H9 (cell line): Measurements from ENCODE around the gene ARRDC1. TPM values are rescaled to one million over a fixed set of nuclear protein-coding genes. Genes with fewer than 3 reads are reported as not detected.

Experiments
- DNase-seq: peaks from one replicate; pipeline ENCODE4 v3.0.0-alpha.2; 2017
- H2AFZ ChIP-seq: one replicate; pipeline ENCODE4 v1.6.1; 2013; ENCODE audit warnings: mild to moderate bottlenecking, low read length, control low read depth, moderate library complexity
- H2AK5ac ChIP-seq: 2 replicates; pipeline ENCODE4 v1.6.1; 2013; ENCODE audit warnings: low read length, control low read depth, mixed read lengths; ENCODE audit not compliant: insufficient read length
- H2BK120ac ChIP-seq: one replicate; pipeline ENCODE4 v1.6.1; 2013; ENCODE audit warnings: low read depth, mild to moderate bottlenecking, low read length, control low read depth, inconsistent platforms; ENCODE audit not compliant: poor library complexity, severe bottlenecking
- H2BK12ac ChIP-seq: 2 replicates; pipeline ENCODE4 v1.6.1; 2013; ENCODE audit warnings: low read length, control low read depth, mixed read lengths, low read depth; ENCODE audit not compliant: insufficient read length
- H2BK15ac ChIP-seq: 2 replicates; pipeline ENCODE4 v1.6.1; 2013; ENCODE audit warnings: low read depth, low read length, control low read depth
- H2BK20ac ChIP-seq: one replicate; pipeline ENCODE4 v1.6.1; 2013; ENCODE audit warnings: low read depth, mild to moderate bottlenecking, low read length, control low read depth, inconsistent platforms; ENCODE audit not compliant: poor library complexity, severe bottlenecking
- H2BK5ac ChIP-seq: 2 replicates; pipeline ENCODE4 v1.6.1; 2013; ENCODE audit warnings: low read length, control low read depth, mixed read lengths; ENCODE audit not compliant: insufficient read length
- H3K14ac ChIP-seq: 2 replicates; pipeline ENCODE4 v1.6.1; 2013; ENCODE audit warnings: low read length, control low read depth; ENCODE audit not compliant: insufficient read depth
- H3K18ac ChIP-seq: 2 replicates; pipeline ENCODE4 v1.6.1; 2013; ENCODE audit warnings: low read depth, mild to moderate bottlenecking, mixed read lengths, low read length, control low read depth; ENCODE audit not compliant: insufficient read length
- H3K23ac ChIP-seq: 2 replicates; pipeline ENCODE4 v1.6.1; 2013; ENCODE audit warnings: low read length, control low read depth, mixed read lengths, low read depth; ENCODE audit not compliant: insufficient read length
- H3K23me2 ChIP-seq: 2 replicates; pipeline ENCODE4 v1.6.1; 2013; ENCODE audit warnings: low read depth, mild to moderate bottlenecking, mixed read lengths, low read length, control low read depth; ENCODE audit not compliant: insufficient read length, poor library complexity, severe bottlenecking
- H3K27ac ChIP-seq: 2 replicates; pipeline ENCODE4 v1.5.1; 2013; ENCODE audit warnings: low read length, control low read depth, mixed read lengths, low read depth; ENCODE audit not compliant: insufficient read length
- H3K27me3 ChIP-seq: 2 replicates; pipeline ENCODE4 v1.6.1; 2013; ENCODE audit warnings: low read length, control low read depth, inconsistent platforms; ENCODE audit not compliant: insufficient read depth
- H3K4ac ChIP-seq: 2 replicates; pipeline ENCODE4 v1.6.1; 2013; ENCODE audit warnings: low read depth, mild to moderate bottlenecking, control low read depth, inconsistent platforms, low read length, moderate library complexity
- H3K4me1 ChIP-seq: 2 replicates; pipeline ENCODE4 v1.6.1; 2013; ENCODE audit warnings: low read length, control low read depth, inconsistent platforms; ENCODE audit not compliant: insufficient read depth
- H3K4me2 ChIP-seq: 2 replicates; pipeline ENCODE4 v1.6.1; 2013; ENCODE audit warnings: low read length, control low read depth, mixed read lengths; ENCODE audit not compliant: insufficient read length, insufficient read depth
- H3K56ac ChIP-seq: 2 replicates; pipeline ENCODE4 v1.6.1; 2013; ENCODE audit warnings: low read depth, mild to moderate bottlenecking, mixed read lengths, low read length, control low read depth; ENCODE audit not compliant: insufficient read length
- H3K79me1 ChIP-seq: 2 replicates; pipeline ENCODE4 v1.6.1; 2013; ENCODE audit warnings: low read depth, mild to moderate bottlenecking, moderate library complexity, low read length, control low read depth, inconsistent platforms; ENCODE audit not compliant: insufficient read depth, poor library complexity, severe bottlenecking
- H3K79me2 ChIP-seq: 2 replicates; pipeline ENCODE4 v1.6.1; 2013; ENCODE audit warnings: low read length, control low read depth, inconsistent platforms; ENCODE audit not compliant: insufficient read depth
- H3K9ac ChIP-seq: 2 replicates; pipeline ENCODE4 v1.6.1; 2013; ENCODE audit warnings: low read length, control low read depth, mixed read lengths; ENCODE audit not compliant: insufficient read length; ENCODE audit errors: extremely low read depth
- H3K9me3 ChIP-seq: one replicate; pipeline ENCODE4 v1.6.1; 2013; ENCODE audit warnings: low read depth, low read length, inconsistent platforms; ENCODE audit not compliant: control insufficient read depth
- H3T11ph ChIP-seq: one replicate; pipeline ENCODE4 v1.6.1; 2013; ENCODE audit warnings: mild to moderate bottlenecking, low read length, control low read depth, inconsistent platforms
- H4K20me1 ChIP-seq: one replicate; pipeline ENCODE4 v1.6.1; 2013; ENCODE audit not compliant: control insufficient read depth, insufficient read length, insufficient read depth
- H4K5ac ChIP-seq: 2 replicates; pipeline ENCODE4 v1.6.1; 2013; ENCODE audit warnings: low read depth, mild to moderate bottlenecking, mixed read lengths, low read length, control low read depth; ENCODE audit not compliant: insufficient read length
- H4K8ac ChIP-seq: replicated peaks from 2 replicates; pipeline ENCODE4 v1.6.1; 2013; ENCODE audit warnings: low read length, control low read depth, mixed read lengths, low read depth; ENCODE audit not compliant: insufficient read length
- H4K91ac ChIP-seq: 2 replicates; pipeline ENCODE4 v1.6.1; 2013; ENCODE audit warnings: low read depth, mild to moderate bottlenecking, moderate library complexity, mixed read lengths, low read length, control low read depth; ENCODE audit not compliant: insufficient read length
- H3K27ac Mint-ChIP-seq, 3 experiments: 2 replicates in 2 of 3; 3 replicates in 1 of 3; pipeline ENCODE4 v1.8.0; 2020 to 2021; ENCODE audit warnings: mixed read lengths in 3 of 3, mild to moderate bottlenecking in 1 of 3, moderate library complexity in 1 of 3
- H3K27me3 Mint-ChIP-seq: 2 replicates; pipeline ENCODE4 v1.8.0; 2021; ENCODE audit warnings: low read depth, mild to moderate bottlenecking, moderate library complexity, mixed read lengths
- H3K36me3 Mint-ChIP-seq, 3 experiments: 2 replicates in 2 of 3; 3 replicates in 1 of 3; pipeline ENCODE4 v1.8.0; 2020 to 2021; ENCODE audit warnings: low read depth in 3 of 3, mixed read lengths in 3 of 3; ENCODE audit not compliant: insufficient read depth in 1 of 3
- H3K4me1 Mint-ChIP-seq, 2 experiments: 2 replicates each; pipeline ENCODE4 v1.8.0; 2020; ENCODE audit warnings: mixed read lengths in 2 of 2
- H3K4me3 Mint-ChIP-seq, 2 experiments: 2 replicates in 1 of 2; 3 replicates in 1 of 2; pipeline ENCODE4 v1.8.0; 2020 to 2021; ENCODE audit warnings: mild to moderate bottlenecking in 2 of 2, mixed read lengths in 2 of 2, moderate library complexity in 1 of 2
- H3K9me3 Mint-ChIP-seq, 2 experiments: 2 replicates in 1 of 2; 3 replicates in 1 of 2; pipeline ENCODE4 v1.8.0; 2020; ENCODE audit warnings: mild to moderate bottlenecking in 2 of 2, mixed read lengths in 2 of 2, moderate library complexity in 1 of 2
- WGBS: extraction: QIAGEN DNeasy Blood & Tissue Kit; methylation state at CpG from one replicate; pipeline ENCODE4 v1.1.7; 2013; ENCODE audit warnings: missing lambda C conversion rate, low lambda C conversion rate, mixed read lengths; ENCODE audit not compliant: insufficient read length; ENCODE audit errors: extremely low coverage; 5-methylcytosine and 5-hydroxymethylcytosine counted together
- total RNA-seq: library from RNA; stranded (reverse); gene quantifications from 2 replicates; pipeline ENCODE4 v1.2.1, GENCODE V29; 2021
- TF ChIP-seq, protein P1 (sequence below): fragments of 200-600 bp; sonication (generic); conservative IDR thresholded peaks from 3 replicates; pipeline ENCODE4 v1.8.0; 2021; ENCODE audit warnings: antibody characterized with exemption, mild to moderate bottlenecking

Gene ARRDC1
- total RNA-seq, 1 experiment from 2014 or later, result 34.4 TPM

DNA sequence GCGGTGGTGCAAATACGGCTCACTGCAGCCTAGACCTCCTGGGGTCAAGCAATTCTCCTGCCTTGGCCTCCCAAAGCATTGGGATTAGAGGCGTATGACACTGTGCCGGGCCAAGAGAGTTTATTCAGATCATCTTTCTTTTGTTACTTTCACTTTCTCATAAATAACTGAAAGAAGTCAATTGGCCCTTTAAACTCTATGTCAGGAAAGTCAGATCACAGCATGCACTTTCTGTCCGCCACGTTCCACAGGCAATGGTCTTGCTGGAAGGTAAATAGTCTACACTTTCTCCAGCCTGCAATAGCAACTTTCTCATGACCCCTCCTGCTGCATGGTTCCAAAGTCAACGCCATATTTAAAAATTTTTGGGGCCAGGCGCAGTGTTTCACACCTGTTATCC, 6.5 kb upstream of the ARRDC1 start:
- Histone ChIP-seq H3K4me1 (no peaks in the 10 kb centered on the region), H3K79me2 (no peaks in the 10 kb centered on the region), H2BK120ac (no peak overlapping the region), H2AK5ac (no peak overlapping the region), H4K91ac (no peak overlapping the region), H2BK12ac (no peak overlapping the region), H3K23ac (no peak overlapping the region), H3K79me1 (no peaks in the 10 kb centered on the region), H4K5ac (no peak overlapping the region), H3K9me3 (no peaks in the 10 kb centered on the region), H3K9ac (no peak overlapping the region), H3K23me2 (no peaks in the 10 kb centered on the region), H3K4ac (no peak overlapping the region), H4K8ac (no peak overlapping the region), H3K18ac (no peak overlapping the region), H3K14ac (no peak overlapping the region), H3T11ph (no peak overlapping the region), H4K20me1 (no peaks in the 10 kb centered on the region), H3K27ac (no peak overlapping the region), H2BK15ac (no peak overlapping the region), H2AFZ (no peak overlapping the region), H2BK20ac (no peak overlapping the region), H3K4me2 (no peak overlapping the region), H3K56ac (no peak overlapping the region), H2BK5ac (no peak overlapping the region), H3K27me3 (no peaks in the 10 kb centered on the region; the same call in 1 of the 2 replicates)
- Mint-ChIP-seq H3K36me3 (no peaks in the 10 kb centered on the region), H3K27ac (no peak overlapping the region), H3K9me3 (no peaks in the 10 kb centered on the region), H3K27me3 (peaks cover 24% of the 10 kb centered on the region), H3K4me1 (peaks cover 7 to 16% of the 10 kb centered on the region in 2 experiments), H3K4me3 (no peak overlapping the region)
- TF ChIP-seq, protein P1, sequence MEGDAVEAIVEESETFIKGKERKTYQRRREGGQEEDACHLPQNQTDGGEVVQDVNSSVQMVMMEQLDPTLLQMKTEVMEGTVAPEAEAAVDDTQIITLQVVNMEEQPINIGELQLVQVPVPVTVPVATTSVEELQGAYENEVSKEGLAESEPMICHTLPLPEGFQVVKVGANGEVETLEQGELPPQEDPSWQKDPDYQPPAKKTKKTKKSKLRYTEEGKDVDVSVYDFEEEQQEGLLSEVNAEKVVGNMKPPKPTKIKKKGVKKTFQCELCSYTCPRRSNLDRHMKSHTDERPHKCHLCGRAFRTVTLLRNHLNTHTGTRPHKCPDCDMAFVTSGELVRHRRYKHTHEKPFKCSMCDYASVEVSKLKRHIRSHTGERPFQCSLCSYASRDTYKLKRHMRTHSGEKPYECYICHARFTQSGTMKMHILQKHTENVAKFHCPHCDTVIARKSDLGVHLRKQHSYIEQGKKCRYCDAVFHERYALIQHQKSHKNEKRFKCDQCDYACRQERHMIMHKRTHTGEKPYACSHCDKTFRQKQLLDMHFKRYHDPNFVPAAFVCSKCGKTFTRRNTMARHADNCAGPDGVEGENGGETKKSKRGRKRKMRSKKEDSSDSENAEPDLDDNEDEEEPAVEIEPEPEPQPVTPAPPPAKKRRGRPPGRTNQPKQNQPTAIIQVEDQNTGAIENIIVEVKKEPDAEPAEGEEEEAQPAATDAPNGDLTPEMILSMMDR, result no peak
- WGBS, result no CpG with 5 or more reads among the region's 8 CpGs
- DNase-seq, result no peak
